ENCODE measurements around the gene SLC8B1.

GRCh38 chr12:113334786-113335539, at the start of gene SLC8B1:
- TF ChIP-seq CTCF (IDR thresholded peaks at IDR 0.05; ENCODE audit: low read depth, low read length) (no peak), POLR2A (IDR thresholded peaks at IDR 0.05; ENCODE audit: extremely low read depth, insufficient read length) (peak; percentile 96), MAX (IDR thresholded peaks at IDR 0.05; ENCODE audit: low read depth, low read length) (no peak)
